Stimulated activated CD4-positive, alpha-beta T cell treated with anti-CD3 and anti-CD28 coated beads, Interleukin-4, amount 100 ng/mL, for 4 hours (primary cell): ENCODE results near the gene OGFRL1.

Experiments used
- DNase-seq, 2 experiments: peaks; one replicate each; pipeline ENCODE4 v3.0.0-alpha.2; 2020

The OGFRL1 gene

DNA sequence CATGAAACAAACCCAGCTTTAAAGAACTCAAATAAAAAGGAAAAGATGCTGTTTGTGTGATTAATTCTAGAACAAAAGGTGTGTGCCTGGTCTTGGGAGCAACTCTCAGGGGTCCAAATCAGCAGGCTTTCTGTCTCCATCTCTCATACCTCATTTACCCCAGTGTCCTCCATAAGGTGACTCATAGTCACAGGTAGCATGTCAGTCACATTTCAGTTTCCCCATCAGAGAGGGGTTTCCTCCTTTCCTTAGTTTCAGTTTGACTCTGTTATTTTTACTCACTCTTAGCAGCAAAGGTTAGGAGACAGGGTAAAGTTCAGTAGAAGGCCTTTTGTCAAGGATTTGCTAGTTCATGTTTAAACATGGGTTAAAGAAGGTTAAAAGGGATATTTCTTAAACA, 46.2 kb downstream of the OGFRL1 start:
- no peak for DNase-seq

DNA sequence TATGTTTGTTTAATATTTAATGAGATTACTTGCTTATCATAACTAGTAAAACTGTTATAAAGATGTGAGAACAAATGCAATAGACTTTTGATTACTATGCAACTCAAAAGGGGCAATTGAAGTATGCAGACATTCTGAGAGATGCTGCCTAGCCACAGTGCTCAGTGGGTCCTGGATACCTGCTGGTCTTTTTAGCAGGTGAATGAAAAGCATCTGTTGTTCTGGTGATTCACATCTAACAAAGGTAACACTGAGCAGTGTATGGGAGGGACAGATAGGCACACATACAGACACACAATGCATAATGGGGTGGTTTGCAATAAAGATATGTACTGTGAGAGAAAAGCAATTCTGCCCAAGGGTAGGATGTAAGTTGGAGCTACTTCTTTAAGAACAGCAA, 46.9 kb downstream of the OGFRL1 start:
- DNase-seq = no peak

DNA sequence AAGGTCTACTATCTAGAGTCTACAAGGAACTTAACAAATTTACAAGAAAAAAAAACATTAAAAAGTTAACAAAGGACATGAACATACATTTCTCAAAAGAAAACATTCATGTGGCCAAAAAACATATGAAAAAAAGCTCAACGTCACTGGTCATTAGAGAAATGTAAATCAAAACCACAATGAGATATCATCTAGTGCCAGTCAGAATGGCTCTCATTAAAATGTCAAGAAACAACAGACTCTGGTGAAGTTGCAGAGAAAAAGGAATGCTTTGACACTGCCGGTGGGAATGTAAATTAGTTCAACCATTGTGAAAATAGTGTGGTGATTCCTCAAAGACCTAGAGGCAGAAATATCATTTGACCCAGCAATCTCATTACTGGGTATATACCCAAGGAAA, 48.3 kb downstream of the OGFRL1 start:
- no peak for DNase-seq

DNA sequence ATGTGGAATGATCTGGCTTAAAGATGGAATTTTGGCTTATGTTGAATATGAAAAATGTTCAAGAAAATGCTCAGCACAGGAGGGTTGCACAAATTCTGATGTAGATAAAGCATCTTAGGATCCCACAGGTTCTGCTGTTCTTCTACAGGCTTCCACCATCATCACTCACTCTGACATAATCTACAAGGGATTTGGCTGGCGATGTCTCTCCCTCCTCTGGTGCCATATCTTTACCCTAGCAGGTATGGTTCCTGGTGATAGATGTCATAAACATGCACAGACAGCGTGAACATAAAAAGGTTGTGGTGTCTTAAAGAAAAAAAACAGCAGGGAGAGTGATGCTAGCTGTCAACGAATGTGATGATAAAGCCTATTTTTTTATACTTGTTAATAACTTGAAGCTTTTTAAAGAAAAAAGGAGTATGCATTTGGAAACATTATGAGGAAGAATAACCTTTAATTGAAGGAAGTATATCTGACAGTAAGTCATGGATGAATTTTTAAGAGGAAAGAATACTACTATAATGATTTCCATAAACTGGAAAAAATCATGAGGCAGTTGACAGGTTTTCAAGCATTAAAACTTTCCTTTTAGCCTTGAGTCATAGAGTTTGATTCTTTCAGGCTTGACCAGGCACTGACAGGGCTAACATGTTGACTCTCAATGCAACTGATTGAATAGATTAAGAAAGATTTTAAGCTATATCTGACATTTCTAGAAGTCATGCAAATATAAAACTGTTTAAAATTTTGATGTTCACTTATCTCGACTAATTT, 50.1 kb downstream of the OGFRL1 start:
- no peak for DNase-seq

DNA sequence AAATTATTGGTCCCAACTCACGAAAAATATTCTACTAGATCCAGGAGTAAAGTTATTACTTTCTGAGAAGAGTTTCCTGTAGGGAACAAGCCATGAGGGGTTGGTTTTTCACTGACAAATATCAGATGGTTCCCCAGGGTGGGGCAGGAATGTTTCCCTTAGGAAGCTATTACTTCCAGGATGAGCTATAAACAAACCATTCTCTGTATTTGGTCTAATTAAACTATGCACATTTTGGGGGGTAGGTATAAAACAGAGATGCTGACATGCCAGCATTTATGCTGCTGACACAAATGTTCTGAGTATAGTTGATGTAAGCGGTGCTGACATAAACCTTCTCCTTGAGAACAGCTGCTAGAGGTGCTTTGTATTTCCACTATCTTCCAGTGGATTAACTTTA, 54.2 kb downstream of the OGFRL1 start:
- no peak for DNase-seq

DNA sequence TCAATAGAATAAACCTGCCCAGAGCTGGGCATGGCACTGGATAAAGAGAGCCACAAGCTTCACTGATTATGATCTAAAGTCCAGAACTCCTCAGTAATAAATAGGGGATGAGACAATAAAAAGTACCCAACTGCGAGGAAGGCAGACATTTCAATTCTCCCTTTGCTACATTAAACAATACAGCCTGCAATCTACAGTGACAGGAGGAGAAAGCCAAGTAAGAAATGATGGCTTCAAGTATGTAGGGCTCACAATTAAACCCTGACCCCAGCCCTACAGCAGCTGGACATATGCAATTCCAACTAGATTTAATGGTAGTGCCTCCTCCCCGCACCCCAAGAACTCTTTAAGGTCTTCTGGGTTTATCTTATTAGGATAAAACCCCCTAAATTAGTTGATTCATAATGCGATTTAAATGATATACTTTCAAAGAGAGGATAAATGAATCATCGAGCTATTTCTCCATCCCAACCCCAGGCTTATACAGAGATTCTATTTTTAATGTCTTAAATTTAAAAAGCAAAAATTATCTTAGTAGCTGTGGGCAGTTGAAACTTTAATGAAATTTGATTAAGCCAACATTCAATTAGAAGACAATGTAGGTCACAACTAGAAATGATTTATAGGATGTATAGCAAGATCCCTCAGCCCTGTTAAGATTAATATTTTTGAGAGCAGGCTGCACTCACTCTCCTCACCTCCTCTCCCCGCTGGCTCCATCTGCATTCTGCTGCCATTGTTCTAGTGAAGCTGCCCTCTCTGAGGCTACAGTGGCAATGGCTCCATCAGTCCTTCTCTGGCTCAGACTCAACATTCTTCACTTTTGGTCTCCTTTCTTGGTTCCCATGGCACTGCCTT, 57.1 kb downstream of the OGFRL1 start:
- no peak for DNase-seq

DNA sequence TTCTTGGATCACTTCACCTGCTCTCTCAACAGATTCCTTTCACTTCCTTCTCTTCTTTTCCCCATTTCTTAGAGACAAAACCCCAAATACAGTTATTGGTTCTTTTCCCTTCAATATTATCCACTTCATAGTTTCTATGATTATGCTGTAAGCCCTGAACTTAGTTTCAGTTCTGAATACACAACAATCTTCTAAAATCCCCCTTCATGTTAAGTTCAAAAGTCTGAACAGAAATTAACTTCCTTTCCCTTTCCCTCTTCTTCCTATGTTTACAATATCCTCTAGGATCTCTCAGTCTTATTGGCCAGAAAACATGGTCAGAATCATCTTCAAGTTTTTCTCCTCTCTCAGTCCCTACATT, 57.7 kb downstream of the OGFRL1 start:
- DNase-seq = no peak

DNA sequence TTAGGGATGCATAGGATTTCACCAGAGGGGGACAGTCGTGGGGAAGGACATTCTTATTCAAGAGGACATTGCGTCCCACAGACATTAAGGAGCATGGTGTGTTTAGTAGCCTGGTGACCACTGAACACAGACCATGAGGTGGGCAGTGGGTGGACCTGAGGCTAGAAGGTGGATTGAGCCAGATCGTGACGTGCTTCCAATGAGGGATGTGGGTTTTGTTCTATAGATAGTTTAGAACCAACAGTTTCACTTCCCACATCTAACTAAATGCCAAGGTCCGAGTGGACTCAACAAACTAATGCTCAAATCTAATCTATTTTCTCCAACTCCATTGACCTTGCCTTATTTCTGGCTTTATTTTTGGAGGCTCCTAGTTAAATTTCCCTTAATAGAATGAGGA, 58.5 kb downstream of the OGFRL1 start:
- no peak for DNase-seq

DNA sequence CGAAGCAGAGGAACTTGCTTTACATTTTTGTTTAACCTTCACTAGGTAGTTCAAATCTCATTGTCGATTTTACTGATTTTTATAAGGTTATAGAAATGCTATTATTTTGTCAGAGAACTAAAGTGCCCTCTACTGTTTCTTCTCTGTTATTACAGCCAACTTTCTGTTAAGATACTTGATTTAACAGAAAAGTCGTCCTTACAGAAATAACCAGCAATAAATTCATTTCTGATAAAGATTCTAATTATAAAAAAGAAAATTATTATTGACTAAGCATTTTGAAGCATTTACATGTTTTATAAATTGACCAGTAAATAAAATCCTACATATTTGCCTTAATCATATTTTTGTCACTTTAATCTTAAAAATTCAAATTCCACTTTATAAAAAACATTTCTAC, 60.8 kb downstream of the OGFRL1 start:
- no peak for DNase-seq

DNA sequence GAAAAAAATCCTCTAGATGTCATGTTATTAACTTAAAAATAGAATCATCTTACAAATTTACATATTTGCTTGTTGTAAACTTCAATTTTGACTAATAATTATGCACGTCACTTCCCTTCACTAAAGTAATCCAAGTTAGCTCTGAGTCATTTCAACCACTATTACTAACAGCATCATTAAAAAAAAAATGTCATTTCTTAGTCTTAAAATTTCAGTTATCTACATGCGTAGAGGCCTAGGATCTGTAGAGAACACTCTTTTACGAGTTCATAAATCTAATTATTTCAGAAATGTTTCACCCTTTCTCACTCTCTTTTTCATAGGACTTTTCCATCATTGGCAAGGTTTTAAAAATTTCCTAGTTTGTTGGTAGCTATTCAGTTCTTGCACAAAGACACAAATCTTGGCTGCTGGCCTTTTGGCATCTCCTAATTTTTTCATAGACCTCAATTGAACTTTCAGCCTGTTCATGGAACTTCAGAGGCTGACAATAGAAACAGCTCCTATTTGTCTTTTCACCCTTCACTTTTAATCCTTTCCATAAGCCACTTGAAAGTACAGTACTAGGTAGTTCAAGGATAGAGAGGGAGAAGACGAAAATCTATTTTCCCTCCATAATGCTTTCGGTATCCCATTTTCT, 61.5 kb downstream of the OGFRL1 start:
- DNase-seq = no peak

DNA sequence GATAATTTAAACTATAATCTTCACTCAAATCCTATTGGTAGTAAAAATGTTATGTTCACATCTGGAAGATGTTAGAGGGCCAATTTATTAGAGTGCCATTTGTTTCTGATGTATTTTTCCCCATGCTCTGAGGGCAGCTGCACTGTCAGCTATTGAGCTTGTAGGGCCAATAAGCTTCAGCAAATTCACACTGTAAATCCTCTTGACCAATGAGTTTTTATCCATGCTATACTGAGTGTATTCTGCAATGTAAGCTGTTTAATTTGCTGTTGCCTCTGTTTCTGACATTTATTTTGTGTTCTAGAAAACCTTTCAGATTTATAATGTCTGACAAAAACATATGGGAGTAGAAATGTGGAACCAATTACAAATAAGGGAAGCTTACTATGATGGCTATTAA, 62.6 kb downstream of the OGFRL1 start:
- DNase-seq = no peak
